Measurements from ENCODE around the gene XPR1. TPM values are rescaled to one million over a fixed set of nuclear protein-coding genes. Genes with fewer than 3 reads are reported as not detected.
"Not testable (repeated sequence)": the region's sequence is repeated elsewhere in the genome, so short reads cannot be mapped to it uniquely, and the experiment has no call there.

The XPR1 gene
- total RNA-seq, 1 donor from 2014 or later, result 11.6 TPM

DNA sequence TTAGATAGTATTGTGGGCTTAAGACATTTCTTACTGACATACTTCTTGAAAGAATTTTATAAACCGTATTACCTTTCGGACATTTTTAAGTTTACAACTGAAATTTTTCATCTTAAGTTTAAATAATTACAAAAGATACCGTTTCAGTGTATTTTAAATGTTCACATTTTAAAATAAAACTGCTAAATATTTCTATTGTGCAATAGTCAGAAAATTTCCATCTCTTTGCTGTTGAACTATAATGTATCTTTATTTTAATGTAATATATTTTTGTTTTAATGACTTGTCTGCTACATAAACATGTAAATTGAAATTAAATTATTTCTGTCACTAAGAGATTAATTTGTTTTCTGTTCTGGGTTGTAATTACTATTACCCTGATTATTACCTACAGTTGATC is 206.7 kb downstream of the XPR1 start:
- no peak for DNase-seq (ENCODE audit: low spot score)

GRCh38 chr1:180839547-180839946 is 207.7 kb downstream of the XPR1 start:
- no peak for DNase-seq (ENCODE audit: low spot score)

DNA sequence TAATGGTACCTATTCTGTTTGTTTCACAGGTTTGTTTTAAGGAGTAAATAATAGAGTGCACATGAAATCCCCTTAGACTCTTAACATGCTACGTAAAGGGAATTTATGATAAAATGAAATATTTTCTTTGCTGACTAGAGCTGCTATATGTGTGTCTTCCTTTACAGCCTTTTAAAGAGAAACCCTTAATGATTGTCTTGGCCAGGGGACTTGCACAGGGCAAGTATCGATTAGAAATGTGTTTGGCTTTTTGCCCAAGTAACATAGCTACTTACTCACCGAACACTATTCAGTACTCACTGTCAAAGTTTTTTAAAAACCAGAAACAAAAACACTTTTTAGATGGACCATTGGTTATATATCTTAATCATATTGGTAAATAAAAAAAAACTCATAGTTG is 209.6 kb downstream of the XPR1 start:
- no peak for DNase-seq (ENCODE audit: low spot score)

DNA sequence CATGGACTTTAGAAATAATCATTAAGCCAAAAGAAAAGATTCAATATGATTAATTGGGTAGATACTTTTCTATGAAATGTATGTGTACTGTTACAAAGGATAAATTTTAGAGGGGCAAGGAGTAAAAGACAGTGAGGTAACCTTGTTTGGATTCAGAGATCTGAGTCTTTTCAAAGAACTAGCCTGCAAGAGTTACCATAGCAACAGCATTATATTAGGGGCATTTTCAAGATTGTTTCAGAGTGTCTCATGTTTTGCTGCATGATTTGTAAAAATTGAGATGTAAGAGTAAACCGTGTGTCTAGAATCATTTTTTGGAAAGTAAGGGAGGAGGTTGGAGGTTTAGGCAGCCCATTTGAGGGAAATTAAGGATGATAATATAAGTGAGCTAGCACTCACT is 210.2 kb downstream of the XPR1 start:
- DNase-seq (ENCODE audit: low spot score), result peak; percentile 19

DNA sequence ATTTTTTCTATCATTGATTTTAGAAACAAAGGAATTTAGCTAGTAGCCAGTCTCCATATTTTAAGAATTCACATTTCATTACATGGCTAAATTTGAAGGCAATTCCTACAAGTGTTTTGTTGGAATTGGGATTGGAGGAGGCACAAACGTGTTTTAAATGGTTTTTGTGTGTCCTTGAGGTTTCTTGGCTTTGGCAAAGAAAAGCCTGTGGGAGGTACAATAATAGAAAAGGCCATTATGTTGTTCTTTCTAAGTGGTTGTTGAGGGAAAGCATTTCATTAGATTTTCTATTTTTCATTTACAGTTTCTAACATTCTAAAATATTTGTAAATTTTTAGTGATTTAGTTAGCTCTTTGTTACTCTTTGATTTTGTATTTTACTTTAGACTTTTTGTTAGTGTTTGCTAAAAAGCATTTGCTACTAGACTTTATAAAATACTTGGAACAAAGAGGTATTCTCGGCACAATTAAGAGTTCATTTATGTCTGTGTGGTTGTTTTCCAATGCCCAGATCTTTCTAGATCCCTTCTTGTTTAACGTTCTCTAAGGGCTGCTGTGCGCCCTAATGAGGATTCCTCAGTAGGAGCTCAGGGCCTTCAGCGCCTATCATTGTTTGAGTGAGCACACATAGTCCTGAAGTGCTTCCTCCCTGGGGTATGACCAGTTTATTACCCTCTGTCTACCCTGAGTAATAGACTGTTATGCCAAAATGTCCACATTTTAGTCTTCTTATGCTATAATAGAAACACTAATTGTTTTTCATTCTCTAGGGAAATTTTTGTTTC is 210.9 kb downstream of the XPR1 start:
- DNase-seq (ENCODE audit: low spot score), result no peak

DNA sequence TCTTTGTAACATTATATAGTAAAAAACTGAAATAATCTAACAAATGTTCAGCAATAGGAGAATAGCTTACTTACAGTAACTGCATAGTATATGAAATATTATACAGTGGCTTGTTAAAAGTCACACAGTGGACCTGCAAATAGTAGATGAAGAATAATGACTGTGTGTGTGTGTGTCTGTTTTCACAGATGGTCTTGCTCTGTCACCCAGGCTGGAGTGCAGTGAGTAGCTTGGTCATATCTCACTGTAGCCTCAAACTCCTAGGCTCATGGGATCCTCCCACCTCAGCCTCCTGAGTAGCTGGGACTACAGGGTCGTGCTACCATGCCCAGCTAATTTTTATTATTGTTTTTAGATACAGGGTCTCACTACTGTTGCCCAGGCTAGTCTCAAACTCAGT is 213.5 kb downstream of the XPR1 start:
- DNase-seq (ENCODE audit: low spot score), result no peak

GRCh38 chr1:180848191-180848590 is 216.4 kb downstream of the XPR1 start:
- no peak for DNase-seq (ENCODE audit: low spot score)

DNA sequence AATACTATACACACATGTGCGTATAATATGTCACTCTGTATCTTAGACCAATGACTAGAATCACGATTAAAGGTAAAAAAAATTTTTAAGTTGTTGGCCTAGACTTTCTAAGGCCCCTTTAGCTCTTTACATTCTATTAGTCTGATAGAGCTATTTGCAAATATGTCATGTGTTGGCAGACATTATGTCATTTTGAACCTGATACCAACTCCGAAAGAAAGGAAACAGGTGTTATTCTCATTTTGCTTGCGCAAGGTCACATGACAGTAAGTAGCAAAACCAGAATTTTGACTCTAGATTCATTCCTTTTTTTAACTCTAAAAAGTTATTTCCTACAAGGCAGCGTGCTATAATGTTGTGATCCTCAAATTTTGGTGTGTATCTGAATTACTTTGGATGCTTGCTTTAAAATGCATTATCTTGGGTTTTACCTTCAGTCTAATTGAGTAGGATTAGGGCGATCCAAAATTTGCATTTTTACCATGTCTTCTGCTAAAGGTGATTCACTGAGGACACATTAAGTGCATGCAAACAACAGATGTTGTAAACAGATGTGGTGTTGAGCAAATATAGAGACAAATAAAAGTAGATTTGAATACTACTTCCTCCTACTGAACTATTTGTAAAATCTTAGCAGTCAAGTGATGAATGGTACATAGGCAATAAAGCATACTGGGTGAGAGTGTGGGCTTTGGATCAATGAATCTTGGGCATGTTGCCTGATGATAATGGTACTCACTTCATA is 217.4 kb downstream of the XPR1 start:
- no peak for DNase-seq (ENCODE audit: low spot score)

DNA sequence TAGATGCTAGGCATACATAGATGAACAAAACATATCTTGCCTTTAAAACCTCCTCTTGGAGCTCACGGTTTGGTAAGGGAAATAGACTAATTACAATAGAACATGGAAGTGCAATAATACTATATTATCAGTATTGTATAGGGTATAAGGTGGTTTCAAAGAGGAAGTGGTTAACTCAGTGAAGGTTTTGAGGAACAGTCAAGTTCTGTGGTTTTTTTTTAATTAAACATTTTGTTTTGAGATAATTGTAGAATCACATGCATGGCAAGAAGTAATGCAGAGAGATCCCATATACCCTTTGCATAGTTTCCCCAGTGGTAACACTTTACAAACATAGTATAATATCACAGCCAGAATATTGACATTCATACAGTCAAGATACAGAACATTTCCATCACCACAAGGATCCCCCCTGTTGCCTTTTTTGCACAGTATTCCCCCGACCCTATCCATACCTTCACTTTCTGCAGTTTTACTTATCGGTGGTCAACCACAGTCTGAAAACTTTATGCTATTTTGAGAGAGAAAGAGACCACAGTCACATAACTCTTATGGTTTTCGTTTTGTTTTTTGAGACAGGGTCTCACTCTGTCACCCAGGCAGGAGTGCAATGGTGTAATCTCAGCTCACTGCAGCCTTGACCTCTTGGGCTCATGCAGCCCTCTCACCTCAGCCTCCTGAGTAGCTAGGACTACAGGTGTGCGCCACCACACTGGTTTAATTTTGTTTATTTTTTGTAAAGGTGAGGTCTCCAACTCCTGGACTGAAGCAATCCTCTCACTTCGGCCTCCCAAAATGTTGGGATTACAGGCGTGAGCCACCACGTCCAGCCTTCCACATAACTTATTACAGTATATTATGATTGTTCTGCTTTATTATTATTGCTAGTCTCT is 220.4 kb downstream of the XPR1 start:
- no peak for DNase-seq (ENCODE audit: low spot score)

DNA sequence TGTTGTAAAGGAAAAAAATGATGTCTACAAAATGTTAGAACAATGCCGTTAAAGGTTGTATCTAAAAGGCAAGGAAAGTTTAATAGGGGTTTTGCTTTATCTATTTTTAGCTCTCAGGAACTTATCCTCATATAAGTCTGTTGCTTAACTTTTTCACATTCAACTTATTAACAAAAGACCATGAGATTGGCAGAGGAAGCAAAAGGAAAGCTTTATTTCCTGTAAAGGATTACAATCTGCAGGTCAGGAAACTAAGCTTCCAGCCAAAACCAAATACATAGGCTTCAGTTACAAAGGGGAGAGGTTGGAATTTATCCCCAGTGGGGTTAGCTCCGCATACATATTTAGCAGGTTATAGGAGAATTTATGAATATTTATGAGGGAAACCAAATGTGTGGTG is 222.2 kb downstream of the XPR1 start:
- no peak for DNase-seq (ENCODE audit: low spot score)

DNA sequence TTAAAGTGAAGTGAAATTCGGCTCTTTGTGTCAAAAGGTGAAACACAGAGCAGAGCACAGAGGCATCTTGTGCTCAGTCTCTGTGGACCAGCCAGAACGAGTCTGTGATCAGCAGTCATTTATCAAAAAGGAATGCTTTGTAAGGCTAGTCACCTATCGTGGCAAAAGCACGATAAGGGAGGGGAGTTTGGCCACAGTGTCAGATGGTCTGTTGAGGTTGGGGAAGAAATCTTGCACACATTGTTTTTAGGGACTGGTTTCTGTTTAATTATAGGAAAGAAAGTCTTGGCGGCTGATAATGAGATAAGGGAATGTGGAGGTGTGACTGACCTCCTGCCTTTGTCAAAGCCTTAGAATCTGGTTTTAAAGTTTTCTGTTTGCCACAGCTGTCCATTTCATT is 222.6 kb downstream of the XPR1 start:
- peak; percentile 21 for DNase-seq (ENCODE audit: low spot score)

DNA sequence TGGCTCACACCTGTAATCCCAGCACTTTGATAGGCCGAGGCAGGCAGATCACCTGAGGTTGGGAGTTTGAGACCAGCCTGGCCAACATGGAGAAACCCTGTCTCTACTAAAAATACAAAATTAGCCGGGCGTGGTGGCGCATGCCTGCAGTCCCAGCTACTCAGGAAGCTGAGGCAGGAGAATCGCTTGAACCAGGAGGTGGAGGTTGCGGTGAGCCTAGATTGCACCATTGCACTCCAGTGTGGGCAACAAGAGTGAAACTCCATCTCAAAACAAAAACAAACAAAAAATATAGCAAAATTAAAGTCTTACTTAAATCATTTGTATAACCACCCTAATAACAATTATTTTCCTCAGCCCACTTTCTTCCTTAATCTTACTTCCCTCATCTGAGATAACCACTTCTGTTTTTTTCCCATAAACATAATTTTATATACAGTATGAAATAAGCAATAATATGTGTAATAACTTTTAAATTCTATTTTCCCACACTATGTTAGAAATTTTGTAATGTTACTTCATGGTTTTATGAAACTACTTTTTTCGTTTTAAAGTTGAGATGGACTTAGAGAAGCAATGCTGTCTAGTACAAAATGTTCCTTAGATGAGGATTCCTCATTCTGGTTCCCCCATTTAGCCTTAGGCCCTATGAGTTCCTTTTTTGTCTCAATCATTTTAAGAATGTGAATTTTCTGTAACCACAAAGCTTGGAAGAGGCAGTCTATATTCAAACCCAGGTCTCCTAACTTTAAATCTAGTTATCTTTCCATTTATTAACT is 226.3 kb downstream of the XPR1 start:
- DNase-seq (ENCODE audit: low spot score), result not testable (repeated sequence)

GRCh38 chr1:180859306-180859705 is 227.5 kb downstream of the XPR1 start:
- DNase-seq (ENCODE audit: low spot score), result no peak

- no peak for DNase-seq (ENCODE audit: low spot score)
These were observed 228.7 kb downstream of the XPR1 start for GRCh38 chr1:180860535-180860934.

DNA sequence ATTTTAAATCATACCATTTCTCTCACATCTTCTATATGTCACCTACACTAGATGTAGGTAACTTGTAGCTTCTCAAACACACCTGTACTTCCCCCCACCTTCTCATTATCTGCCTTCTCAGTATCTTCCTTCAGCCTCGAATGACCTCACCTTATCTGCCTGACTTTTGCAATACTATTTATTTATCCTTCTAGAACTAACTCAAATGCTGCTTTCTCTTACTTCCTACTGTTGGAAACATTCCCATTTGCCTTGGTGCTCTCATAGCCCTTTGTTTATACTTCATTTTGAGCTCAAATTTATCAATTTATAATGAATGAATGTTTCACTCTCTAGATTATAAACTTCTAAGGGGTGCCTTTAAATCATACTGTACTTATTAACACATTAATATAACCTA is 230.5 kb downstream of the XPR1 start:
- no peak for DNase-seq (ENCODE audit: low spot score)

DNA sequence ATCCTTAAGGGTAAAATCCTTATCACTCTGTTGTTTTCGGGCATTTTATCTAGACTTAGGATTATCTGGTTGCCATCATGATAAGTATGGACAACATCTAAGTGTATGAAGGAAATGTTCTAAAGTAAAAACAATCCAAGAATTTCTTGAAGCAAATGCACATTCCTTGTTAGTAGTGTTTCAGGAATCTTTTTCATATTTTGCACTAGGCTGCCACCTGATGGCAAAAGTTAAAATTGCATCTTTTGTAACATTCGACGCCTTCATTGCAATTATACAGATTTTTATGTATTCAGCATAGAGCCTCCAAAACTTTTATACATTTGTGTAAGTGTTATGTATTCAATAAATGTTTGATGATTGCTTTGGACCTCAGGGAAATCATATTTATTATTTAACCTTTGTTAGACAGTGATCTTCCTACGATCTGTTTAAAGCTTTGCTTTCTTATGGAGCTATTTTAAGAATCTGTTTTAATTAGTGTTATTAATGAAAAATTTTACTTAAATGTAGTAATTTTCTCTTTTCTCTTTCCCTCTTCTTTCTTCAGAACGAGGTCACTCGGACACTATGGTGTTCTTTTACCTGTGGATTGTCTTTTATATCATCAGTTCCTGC is 231.4 kb downstream of the XPR1 start:
- peak; percentile 71 for DNase-seq (ENCODE audit: low spot score)

GRCh38 chr1:180881806-180882509 is 250.1 kb downstream of the XPR1 start:
- DNase-seq (ENCODE audit: low spot score), result peak; percentile 55

- no peak for DNase-seq (ENCODE audit: low spot score)
These were observed 252.9 kb downstream of the XPR1 start for GRCh38 chr1:180884588-180885300.

DNA sequence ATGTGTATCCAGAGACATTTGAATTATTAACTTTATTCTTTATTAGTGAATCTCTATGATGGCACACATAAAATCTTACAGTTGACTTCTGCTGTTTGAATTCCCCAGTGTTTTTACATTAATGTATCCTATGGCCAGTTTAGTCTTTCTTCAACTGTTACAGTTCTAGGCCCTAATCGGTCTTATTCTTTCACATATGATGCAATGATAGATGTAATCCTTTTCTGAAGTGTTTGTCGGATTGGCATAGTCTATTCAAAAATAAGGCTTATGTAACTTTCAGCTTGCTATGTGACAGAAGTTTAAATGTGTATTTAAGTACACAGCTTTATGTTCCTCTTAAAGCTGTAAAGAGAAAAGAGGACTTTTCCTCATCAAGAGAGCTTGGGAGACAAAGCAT is 254.5 kb downstream of the XPR1 start:
- DNase-seq (ENCODE audit: low spot score), result no peak

DNA sequence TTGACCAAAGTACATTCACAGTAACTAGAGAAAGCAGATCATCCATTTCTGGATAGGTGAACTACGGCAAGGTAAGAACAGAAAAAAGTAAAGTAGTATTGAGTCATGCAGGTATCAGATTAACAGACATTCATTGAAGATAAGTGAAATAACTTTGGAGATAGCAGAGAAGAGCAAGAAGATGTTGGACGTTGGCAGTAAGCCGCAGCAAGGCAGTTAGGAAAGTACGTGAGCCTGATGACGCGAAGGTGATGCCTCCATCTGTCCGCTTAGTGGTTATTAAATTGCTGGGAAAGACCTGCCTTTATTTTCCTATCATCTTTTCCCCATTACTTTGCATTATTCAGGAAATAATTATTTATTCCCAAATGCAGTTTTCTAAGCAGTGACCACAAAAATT is 256.0 kb downstream of the XPR1 start:
- no peak for DNase-seq (ENCODE audit: low spot score)
